Chondrocyte (in vitro differentiated cells): ENCODE results near the gene OCIAD1. TPM values are rescaled to one million over a fixed set of nuclear protein-coding genes. Genes with fewer than 3 reads are reported as not detected.
A peak's percentile ranks its signal among the peaks of the same experiment; 100 is the strongest.

ENCODE experiments used
- DNase-seq: peaks from one replicate; pipeline ENCODE4 v3.0.0; 2021; ENCODE audit warnings: mixed read lengths, low spot score
- H3K27ac Mint-ChIP-seq: one replicate; pipeline ENCODE4 v1.8.0; 2021; ENCODE audit warnings: mild to moderate bottlenecking, moderate library complexity, mixed read lengths; ENCODE audit not compliant: unreplicated experiment
- H3K27me3 Mint-ChIP-seq: 2 replicates; pipeline ENCODE4 v1.8.0; 2021; ENCODE audit warnings: low read depth, mixed read lengths
- H3K36me3 Mint-ChIP-seq: 2 replicates; pipeline ENCODE4 v1.8.0; 2021; ENCODE audit warnings: low read depth, mixed read lengths
- H3K4me1 Mint-ChIP-seq: 2 replicates; pipeline ENCODE4 v1.8.0; 2021; ENCODE audit warnings: low read depth, mild to moderate bottlenecking, mixed read lengths
- H3K4me3 Mint-ChIP-seq: one replicate; pipeline ENCODE4 v1.8.0; 2021; ENCODE audit warnings: mild to moderate bottlenecking, moderate library complexity, mixed read lengths; ENCODE audit not compliant: unreplicated experiment
- H3K9me3 Mint-ChIP-seq: 2 replicates; pipeline ENCODE4 v1.8.0; 2021; ENCODE audit warnings: low read depth, mixed read lengths
- total RNA-seq: library from RNA; stranded (reverse); gene quantifications from 3 replicates; pipeline ENCODE4 v1.2.1, GENCODE V29; 2021
- TF ChIP-seq, protein P1 (sequence below): fragments of 200-600 bp; sonication (generic); IDR thresholded peaks from 2 replicates; pipeline ENCODE4 v1.5.0; 2021; ENCODE audit warnings: antibody characterized with exemption, mild to moderate bottlenecking, moderate library complexity

Gene OCIAD1
- total RNA-seq, 1 donor from 2014 or later: 119 TPM

DNA sequence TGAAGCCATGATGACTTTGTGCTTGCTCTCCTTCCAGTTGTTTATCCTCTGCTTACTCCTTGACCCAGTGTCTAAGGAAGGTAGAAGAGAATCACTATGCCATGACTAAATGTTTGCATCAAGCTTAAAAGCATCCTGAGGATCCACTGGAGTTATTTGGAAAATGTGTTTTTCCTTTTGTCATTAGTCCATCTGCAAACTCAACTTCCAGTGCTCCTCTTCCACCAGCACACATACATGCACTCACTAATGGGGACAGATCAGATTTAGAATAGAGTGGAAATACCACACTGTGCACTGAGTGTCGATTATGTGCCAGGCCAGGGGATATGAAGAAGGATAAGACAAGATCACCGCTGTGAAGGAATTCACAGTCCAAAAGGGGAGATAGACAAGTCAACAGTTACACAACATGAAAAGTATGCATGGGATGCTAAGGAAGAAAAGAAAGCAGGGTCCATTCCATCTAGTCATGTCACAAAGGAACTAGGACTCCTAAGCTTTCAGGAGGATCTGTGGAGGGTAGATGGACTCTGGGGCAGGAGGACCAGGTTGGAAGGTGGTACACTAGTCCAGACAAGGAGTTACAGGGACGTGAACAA, 73.8 kb downstream of the OCIAD1 start:
- Mint-ChIP-seq H3K4me3 (peak overlapping the region; percentile 16), H3K4me1 (peaks cover 34% of the 10 kb centered on the region), H3K27me3 (no peaks in the 10 kb centered on the region), H3K36me3 (no peaks in the 10 kb centered on the region), H3K27ac (peak overlapping the region; percentile 50), H3K9me3 (no peaks in the 10 kb centered on the region)
- DNase-seq: no peak
- TF ChIP-seq, protein P1, sequence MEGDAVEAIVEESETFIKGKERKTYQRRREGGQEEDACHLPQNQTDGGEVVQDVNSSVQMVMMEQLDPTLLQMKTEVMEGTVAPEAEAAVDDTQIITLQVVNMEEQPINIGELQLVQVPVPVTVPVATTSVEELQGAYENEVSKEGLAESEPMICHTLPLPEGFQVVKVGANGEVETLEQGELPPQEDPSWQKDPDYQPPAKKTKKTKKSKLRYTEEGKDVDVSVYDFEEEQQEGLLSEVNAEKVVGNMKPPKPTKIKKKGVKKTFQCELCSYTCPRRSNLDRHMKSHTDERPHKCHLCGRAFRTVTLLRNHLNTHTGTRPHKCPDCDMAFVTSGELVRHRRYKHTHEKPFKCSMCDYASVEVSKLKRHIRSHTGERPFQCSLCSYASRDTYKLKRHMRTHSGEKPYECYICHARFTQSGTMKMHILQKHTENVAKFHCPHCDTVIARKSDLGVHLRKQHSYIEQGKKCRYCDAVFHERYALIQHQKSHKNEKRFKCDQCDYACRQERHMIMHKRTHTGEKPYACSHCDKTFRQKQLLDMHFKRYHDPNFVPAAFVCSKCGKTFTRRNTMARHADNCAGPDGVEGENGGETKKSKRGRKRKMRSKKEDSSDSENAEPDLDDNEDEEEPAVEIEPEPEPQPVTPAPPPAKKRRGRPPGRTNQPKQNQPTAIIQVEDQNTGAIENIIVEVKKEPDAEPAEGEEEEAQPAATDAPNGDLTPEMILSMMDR: no peak

DNA sequence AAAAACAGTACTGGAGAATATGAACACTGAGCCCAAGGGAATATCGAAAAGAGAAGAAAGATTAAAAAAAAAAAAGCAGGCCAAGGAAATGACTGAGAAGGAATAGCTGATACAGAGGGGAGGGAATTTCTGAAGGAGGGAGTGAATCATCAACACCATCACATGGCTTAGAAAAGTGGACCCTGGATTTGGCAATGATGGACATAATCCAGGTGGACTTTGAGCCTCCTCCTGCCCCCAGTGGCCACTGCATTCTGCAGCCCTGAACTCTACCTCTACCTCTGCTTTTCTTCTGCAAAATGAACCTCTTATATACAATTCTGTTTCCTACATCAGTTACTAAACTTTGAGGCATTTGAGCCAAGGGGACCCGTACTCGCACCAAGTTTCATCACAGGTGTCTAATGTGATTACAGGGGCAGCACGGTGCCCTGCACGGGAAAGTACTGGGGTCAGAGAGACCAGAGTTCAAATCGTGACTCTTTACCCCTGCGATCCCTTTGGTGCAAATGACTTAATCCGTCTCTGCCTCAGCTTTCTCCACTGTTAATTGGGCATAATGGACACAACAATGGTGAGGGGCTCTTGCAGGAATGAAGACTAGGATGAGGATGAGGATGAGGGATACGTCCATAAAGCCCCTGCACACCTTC, 74.6 kb downstream of the OCIAD1 start:
- DNase-seq: no peak
- H3K36me3 Mint-ChIP-seq: no peaks in the 10 kb centered on the region
- H3K4me3 Mint-ChIP-seq: peak overlapping the region; percentile 73
- H3K4me1 Mint-ChIP-seq: peaks cover 30% of the 10 kb centered on the region
- H3K27ac Mint-ChIP-seq: peak overlapping the region; percentile 3
- H3K27me3 Mint-ChIP-seq: no peaks in the 10 kb centered on the region
- H3K9me3 Mint-ChIP-seq: no peaks in the 10 kb centered on the region
- TF ChIP-seq, protein P1: peak; percentile 25

DNA sequence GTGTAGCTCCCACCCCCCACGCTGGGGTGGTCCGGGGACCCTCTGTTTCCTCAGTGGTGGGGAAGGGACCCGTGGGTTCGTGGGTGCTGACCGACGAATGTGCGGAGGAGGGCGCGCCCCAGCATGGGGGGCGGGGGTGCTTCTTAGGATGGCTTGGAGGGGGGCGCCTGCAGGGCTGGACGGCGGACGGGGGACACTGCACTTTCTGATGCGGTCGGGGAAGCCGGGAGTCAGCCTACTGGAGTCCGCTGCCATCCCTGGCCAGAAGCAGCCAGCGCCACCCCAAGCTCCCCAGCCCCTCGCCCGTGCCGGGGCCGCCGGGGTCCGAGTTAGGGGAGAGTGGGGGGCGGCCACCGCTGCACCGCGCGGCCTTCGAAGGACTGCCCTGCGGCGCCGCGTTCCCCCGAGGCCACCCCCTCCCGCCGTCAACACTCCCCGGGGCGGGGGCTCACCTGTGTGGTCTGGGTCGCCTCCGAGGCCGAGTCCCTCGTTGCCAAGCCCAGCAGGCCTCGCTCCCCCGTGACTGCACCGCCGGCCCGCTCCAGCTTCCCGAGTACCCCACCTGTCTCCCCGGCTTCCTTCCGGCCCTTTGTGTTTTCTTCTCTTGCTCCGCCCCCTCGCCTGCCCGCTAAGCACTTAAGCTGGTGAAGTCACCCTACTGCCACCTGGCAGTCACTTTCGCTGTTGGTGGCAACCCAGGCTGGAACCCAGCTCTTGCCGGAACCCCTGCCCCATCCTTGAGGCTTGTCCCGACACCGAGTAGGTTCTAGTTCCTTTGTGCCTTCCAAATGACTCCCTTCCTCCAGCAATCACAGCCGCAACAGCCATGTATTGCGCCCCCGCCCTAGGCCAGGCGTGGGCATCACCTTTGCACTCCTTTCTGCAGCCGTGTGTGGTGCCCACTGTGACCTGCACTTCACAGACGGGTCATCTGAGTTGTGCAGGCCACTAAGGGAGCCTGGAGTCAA, 75.6 kb downstream of the OCIAD1 start, which contains the start of gene OCIAD2:
OCIAD2 (minus strand) TSS at position 569 of the 968 bp plus-strand sequence. CDS start 2,225 bp downstream, outside the sequence.
- Mint-ChIP-seq H3K9me3 (no peaks in the 10 kb centered on the region), H3K27ac (peak within 1 kb of the TSS; percentile 70), H3K4me3 (peak within 1 kb of the TSS; percentile 73), H3K36me3 (no peaks in the 10 kb centered on the region), H3K27me3 (no peaks in the 10 kb centered on the region), H3K4me1 (peaks cover 27% of the 10 kb centered on the region)
- TF ChIP-seq, protein P1: peak; percentile 42
- peak; percentile 87 for DNase-seq

DNA sequence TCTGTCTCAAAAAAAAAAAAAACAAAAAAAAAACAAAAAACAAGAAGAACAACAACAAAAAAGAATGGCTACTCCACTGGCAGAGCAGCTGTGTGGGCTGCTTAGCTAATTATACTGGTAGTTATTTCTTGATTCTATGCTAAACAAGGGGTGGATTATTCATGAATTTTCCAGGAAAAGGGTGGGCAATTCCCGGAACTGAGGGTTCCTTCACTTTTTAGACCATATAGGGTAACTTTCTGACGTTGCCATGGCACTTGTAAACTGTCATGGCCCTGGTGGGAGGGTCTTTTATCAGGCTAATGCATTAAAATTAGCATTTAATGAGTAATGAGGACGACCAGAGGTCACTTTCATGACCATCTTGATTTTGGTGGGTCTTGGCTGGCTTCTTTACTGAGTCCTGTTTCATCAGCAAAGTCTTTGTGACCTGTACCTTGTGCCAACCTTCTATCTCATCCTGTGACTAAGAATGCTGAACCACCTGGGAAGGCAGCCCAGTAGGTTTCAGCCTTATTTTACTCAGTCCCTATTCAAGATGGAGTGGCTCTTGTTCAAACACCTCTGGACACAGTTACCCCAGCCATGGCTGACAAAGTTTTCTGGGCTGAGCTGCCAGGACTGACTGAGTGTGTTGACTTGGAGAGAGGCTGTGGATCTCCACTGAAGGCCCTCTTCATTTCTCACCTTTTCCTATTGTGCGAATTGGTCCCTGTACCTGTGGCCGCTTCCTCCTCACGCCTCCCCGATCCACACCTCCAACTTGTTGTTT, 77.0 kb downstream of the OCIAD1 start:
- H3K27me3 Mint-ChIP-seq: no peaks in the 10 kb centered on the region
- no peaks in the 10 kb centered on the region for H3K36me3 Mint-ChIP-seq
- TF ChIP-seq, protein P1: no peak
- H3K9me3 Mint-ChIP-seq: no peaks in the 10 kb centered on the region
- H3K4me3 Mint-ChIP-seq: no peak overlapping the region
- peaks cover 30% of the 10 kb centered on the region for H3K4me1 Mint-ChIP-seq
- no peak overlapping the region for H3K27ac Mint-ChIP-seq
- DNase-seq: no peak
